Endometrial microvascular endothelial cells (primary cell): ENCODE data around the gene RHBDF1. TPM values are rescaled to one million over a fixed set of nuclear protein-coding genes. Genes with fewer than 3 reads are reported as not detected.
"Not testable (repeated sequence)": the region's sequence is repeated elsewhere in the genome, so short reads cannot be mapped to it uniquely, and the experiment has no call there.

Experiments
- in situ Hi-C: cut with HindIII; loops from 2 replicates; pipeline ENCODE4 v1.10.0; 2017; ENCODE audit warnings: low sequenced_read_pairs, low pct_unique_long_range_greater_than_20kb; ENCODE audit errors: inconsistent ontology term
- total RNA-seq: library from RNA; depleted of rRNA; stranded (reverse); fragments of >200 nt; gene quantifications from one replicate; pipeline ENCODE4 v1.2.3, GENCODE V29; 2015; ENCODE audit errors: inconsistent ontology term

Gene RHBDF1
- total RNA-seq, 1 donor from 2014 or later: 28.2 TPM

GRCh38 chr16:17062-17765 is 55.2 kb downstream of the RHBDF1 start:
- in situ Hi-C loops: not testable (repeated sequence)

GRCh38 chr16:10772-11171 is 61.7 kb downstream of the RHBDF1 start:
- in situ Hi-C loops: not testable (repeated sequence)

GRCh38 chr16:9903-10665 is 62.3 kb downstream of the RHBDF1 start:
- in situ Hi-C loops: no loop called here

Other genes with a start within 250 kb of the RHBDF1 start
- 7.0 TPM for gene POLR3K, start 19.0 kb downstream of the RHBDF1 start, total RNA-seq
- gene SNRNP25, start 18.8 kb downstream of the RHBDF1 start, total RNA-seq: 58.2 TPM
- 160 TPM for gene MPG, start 5.6 kb upstream of the RHBDF1 start, total RNA-seq
- gene NPRL3, start 66.0 kb upstream of the RHBDF1 start, total RNA-seq: 15.9 TPM
- not detected for gene HBZ, start 80.0 kb upstream of the RHBDF1 start, total RNA-seq
- not detected for gene HBM, start 93.3 kb upstream of the RHBDF1 start, total RNA-seq
- gene HBA2, start 100.2 kb upstream of the RHBDF1 start, total RNA-seq: not detected
- not detected for gene HBA1, start 104.0 kb upstream of the RHBDF1 start, total RNA-seq
- not detected for gene HBQ1, start 107.8 kb upstream of the RHBDF1 start, total RNA-seq
- gene LUC7L, start 156.8 kb upstream of the RHBDF1 start, total RNA-seq: 45.2 TPM
- 89.3 TPM for gene FAM234A, start 162.2 kb upstream of the RHBDF1 start, total RNA-seq
- 1.2 TPM for gene RGS11, start 203.3 kb upstream of the RHBDF1 start, total RNA-seq
- not detected for gene ARHGDIG, start 208.0 kb upstream of the RHBDF1 start, total RNA-seq
- 0.28 TPM for gene PDIA2, start 210.5 kb upstream of the RHBDF1 start, total RNA-seq